HL-60 (cell line): ENCODE measurements around the gene IL27RA.
A peak's percentile ranks its signal among the peaks of the same experiment; 100 is the strongest.

Experiments
- DNase-seq, 2 experiments: peaks; one replicate each; pipeline ENCODE4 v3.0.0-alpha.2; 2010 to 2020; ENCODE audit warnings: low read depth in 1 of 2, low spot score in 1 of 2
- H3K27ac ChIP-seq: fragments of 250-450 bp; sonication (Bioruptor Pico); replicated peaks from 2 replicates; pipeline ENCODE4 v1.5.1; 2020; ENCODE audit warnings: mild to moderate bottlenecking, moderate library complexity
- H3K27me3 ChIP-seq: fragments of 250-450 bp; sonication (Bioruptor Pico); 2 replicates; pipeline ENCODE4 v1.5.1; 2021; ENCODE audit warnings: mild to moderate bottlenecking, moderate library complexity; ENCODE audit not compliant: insufficient read depth, poor library complexity, severe bottlenecking
- H3K4me3 ChIP-seq: replicated peaks from 2 replicates; pipeline ENCODE4 v1.5.1; 2011; ENCODE audit warnings: mild to moderate bottlenecking, control low read depth, low read length; ENCODE audit not compliant: insufficient read depth
- CTCF ChIP-seq: IDR thresholded peaks from one replicate; pipeline ENCODE4 v1.5.1; 2011; ENCODE audit warnings: low read length, control low read depth, inconsistent platforms; ENCODE audit not compliant: insufficient read depth
- GABPA ChIP-seq: IDR thresholded peaks from 2 replicates; pipeline ENCODE4 v1.6.1; 2012; ENCODE audit warnings: low read depth
- POLR2AphosphoS5 ChIP-seq: IDR thresholded peaks from 2 replicates; pipeline ENCODE4 v1.6.1; 2012; ENCODE audit warnings: low read depth
- SPI1 ChIP-seq: IDR thresholded peaks from 2 replicates; pipeline ENCODE4 v1.6.1; 2012; ENCODE audit warnings: low read depth, mild to moderate bottlenecking, borderline replicate concordance
- long read RNA-seq: library from polyadenylated mRNA; unstranded; transcript quantifications from one replicate; pipeline ENCODE4 v2.0.0, GENCODE V29; 2020
- TF ChIP-seq, protein P1 (sequence below): IDR thresholded peaks from 2 replicates; pipeline ENCODE4 v1.6.1; 2012; ENCODE audit warnings: low read depth; ENCODE audit not compliant: insufficient replicate concordance

The IL27RA gene
- long read RNA-seq, transcript IL27RA-201 (14 exons, 2,962 nt): major isoform, 128 of 153 reads
- long read RNA-seq, partial matches to known transcripts: 11 of 153 reads
- long read RNA-seq, other reads (novel, unspliced or antisense): 14 of 153 reads

DNA sequence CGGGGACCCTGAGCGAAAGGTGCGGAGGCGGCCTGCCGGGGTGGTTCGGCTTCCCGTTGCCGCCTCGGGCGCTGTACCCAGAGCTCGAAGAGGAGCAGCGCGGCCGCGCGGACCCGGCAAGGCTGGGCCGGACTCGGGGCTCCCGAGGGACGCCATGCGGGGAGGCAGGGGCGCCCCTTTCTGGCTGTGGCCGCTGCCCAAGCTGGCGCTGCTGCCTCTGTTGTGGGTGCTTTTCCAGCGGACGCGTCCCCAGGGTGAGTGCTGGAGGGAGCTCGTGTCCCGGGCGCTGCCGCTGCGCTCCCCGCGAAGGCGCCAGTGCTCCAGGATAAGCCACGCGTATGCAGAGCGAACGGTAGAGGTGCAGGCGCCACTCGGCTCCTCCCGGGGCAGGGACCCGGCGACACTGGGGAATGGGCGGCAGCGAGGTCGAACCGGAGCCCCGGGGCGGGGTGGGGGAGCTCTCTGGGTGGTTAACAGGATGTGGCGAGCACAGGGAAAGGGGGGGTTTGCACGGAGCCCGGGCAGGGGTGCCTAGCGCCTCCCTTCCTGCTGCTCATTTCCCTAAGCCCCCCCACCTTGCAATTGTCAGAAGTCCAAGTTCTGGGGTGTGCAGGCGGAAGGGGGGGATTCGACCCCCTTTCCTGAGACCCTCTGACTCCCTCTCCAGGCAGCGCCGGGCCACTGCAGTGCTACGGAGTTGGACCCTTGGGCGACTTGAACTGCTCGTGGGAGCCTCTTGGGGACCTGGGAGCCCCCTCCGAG lies at the start of gene IL27RA:
IL27RA (plus strand) TSS at position 44 of the 762 bp plus-strand sequence; CDS start at position 155, 111 bp downstream.
- DNase-seq: peak; percentile 69 to 71
- Histone ChIP-seq H3K27ac (peak within 1 kb of the TSS; percentile 74), H3K27me3 (no peaks in the 10 kb centered on the region), H3K4me3 (peak within 1 kb of the TSS; percentile 65)
- TF ChIP-seq POLR2AphosphoS5 (no peak; the same call in none of the 2 replicates), CTCF (peak; percentile 60)
- TF ChIP-seq, protein P1, sequence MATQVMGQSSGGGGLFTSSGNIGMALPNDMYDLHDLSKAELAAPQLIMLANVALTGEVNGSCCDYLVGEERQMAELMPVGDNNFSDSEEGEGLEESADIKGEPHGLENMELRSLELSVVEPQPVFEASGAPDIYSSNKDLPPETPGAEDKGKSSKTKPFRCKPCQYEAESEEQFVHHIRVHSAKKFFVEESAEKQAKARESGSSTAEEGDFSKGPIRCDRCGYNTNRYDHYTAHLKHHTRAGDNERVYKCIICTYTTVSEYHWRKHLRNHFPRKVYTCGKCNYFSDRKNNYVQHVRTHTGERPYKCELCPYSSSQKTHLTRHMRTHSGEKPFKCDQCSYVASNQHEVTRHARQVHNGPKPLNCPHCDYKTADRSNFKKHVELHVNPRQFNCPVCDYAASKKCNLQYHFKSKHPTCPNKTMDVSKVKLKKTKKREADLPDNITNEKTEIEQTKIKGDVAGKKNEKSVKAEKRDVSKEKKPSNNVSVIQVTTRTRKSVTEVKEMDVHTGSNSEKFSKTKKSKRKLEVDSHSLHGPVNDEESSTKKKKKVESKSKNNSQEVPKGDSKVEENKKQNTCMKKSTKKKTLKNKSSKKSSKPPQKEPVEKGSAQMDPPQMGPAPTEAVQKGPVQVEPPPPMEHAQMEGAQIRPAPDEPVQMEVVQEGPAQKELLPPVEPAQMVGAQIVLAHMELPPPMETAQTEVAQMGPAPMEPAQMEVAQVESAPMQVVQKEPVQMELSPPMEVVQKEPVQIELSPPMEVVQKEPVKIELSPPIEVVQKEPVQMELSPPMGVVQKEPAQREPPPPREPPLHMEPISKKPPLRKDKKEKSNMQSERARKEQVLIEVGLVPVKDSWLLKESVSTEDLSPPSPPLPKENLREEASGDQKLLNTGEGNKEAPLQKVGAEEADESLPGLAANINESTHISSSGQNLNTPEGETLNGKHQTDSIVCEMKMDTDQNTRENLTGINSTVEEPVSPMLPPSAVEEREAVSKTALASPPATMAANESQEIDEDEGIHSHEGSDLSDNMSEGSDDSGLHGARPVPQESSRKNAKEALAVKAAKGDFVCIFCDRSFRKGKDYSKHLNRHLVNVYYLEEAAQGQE: peak; percentile 49

- Histone ChIP-seq H3K27ac (no peak overlapping the region), H3K27me3 (no peaks in the 10 kb centered on the region), H3K4me3 (no peak overlapping the region)
- no peak for TF ChIP-seq POLR2AphosphoS5
- no peak for TF ChIP-seq CTCF
- TF ChIP-seq SPI1: no peak
- no peak for TF ChIP-seq GABPA
- DNase-seq: no peak
These were observed 49.5 kb upstream of the IL27RA start for GRCh38 chr19:13981988-13982501.

- TF ChIP-seq CTCF (no peak), POLR2AphosphoS5 (no peak), SPI1 (no peak), GABPA (no peak)
- TF ChIP-seq, protein P1: no peak
- DNase-seq: no peak
- no peak overlapping the region for H3K4me3 ChIP-seq
- no peak overlapping the region for H3K27ac ChIP-seq
- H3K27me3 ChIP-seq: no peaks in the 10 kb centered on the region
These were observed 48.8 kb upstream of the IL27RA start for GRCh38 chr19:13982773-13983172.
